ENCODE results near the gene TMEM74B.
A peak's percentile ranks its signal among the peaks of the same experiment; 100 is the strongest.
"Not testable (repeated sequence)": the region's sequence is repeated elsewhere in the genome, so short reads cannot be mapped to it uniquely, and the experiment has no call there.

TMEM74B gene

DNA sequence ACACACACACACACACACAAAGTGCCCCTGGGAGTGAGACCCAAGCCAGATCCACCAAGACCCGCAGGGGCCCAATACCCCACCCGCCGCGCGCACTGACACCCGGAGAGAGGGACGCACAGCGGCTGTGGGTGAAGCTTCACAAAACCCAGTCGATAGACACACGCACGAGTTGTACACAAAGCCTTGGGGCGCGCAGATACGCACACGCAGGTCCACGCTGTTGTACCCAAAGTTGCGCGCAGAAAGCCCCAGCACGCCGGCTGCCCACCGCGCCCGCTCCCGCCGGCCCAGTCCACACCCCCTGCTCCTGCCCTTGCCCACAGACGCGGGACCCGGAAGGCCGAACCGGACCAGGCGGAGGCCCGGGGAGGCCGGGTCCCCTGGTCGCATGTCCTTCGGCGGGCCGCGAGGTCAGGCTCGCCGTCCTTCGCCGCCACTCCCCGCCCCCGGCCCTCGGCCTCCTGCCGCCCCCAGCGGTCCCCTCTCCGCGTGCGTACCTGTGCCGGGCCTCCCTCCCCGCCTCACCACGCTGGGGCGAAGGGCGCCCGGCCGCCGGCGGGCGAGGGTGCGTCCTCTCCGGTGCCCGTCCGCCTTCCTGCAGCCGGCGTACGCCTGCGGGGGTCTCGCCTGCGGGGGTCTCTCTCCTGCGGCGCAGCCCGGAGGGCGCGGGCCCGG, at the start of gene TMEM74B:
Gene TMEM74B, minus strand, starts transcription at position 344 of the 678 bp plus-strand sequence. CDS start 1,180 bp downstream, outside the sequence.
- DNase-seq (ENCODE audit: low read depth): no peak

DNA sequence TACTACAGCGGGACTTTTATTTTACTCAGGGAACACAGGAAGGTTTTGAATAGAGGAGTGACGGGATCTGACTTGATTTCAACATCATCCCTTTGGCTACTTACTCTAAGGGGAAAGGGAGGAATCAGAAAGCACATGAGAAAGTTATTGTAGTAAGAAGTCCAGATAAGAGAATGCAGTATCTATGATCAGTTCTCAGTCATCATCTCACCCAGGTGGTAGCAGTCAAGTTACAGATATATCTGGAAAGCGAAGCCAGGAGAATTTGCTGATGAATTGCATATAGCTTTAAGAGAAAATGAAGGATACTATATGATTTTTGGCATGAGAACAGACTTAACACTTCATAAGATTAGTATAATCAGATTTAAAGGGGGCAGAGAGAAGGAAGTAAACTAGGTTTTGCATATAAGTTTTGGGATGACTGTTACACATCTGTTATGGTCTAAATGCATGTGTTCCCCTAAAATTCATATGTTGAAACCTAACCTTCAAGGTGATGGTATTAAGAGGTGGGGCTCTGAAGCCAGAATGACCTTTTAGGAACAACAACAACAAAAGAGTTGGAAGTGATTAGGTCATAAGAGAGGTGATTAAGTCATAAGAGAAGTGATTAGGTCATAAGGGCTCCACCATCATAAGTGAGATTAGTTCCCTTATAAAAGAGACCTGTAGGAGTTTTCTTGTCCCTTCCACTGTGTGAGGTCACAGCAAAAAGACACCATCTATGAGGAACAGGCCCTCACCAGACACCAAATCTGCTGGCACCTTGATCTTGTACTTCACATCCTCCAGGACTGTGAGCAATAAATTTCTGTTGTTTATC, 47.7 kb upstream of the TMEM74B start:
- DNase-seq (ENCODE audit: low read depth): no peak

DNA sequence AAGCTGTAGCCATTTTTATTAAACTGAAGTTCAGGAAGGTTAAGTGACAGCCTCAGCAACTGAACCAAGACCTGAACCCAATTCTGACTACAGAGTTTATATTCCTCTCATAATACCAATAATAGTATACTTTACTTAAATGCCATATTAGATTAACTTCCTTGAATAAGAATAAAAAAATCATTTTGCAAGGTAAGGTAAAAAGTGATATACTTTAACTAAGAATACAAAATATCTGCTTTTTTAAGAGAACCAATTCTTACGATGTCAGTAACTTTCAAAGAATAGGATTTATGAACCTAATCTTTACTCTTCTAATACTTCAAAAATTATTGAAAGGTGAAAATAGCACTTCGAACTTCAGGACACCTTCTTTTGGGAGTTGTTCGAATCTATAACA, 44.8 kb upstream of the TMEM74B start:
- DNase-seq (ENCODE audit: low read depth): no peak

DNA sequence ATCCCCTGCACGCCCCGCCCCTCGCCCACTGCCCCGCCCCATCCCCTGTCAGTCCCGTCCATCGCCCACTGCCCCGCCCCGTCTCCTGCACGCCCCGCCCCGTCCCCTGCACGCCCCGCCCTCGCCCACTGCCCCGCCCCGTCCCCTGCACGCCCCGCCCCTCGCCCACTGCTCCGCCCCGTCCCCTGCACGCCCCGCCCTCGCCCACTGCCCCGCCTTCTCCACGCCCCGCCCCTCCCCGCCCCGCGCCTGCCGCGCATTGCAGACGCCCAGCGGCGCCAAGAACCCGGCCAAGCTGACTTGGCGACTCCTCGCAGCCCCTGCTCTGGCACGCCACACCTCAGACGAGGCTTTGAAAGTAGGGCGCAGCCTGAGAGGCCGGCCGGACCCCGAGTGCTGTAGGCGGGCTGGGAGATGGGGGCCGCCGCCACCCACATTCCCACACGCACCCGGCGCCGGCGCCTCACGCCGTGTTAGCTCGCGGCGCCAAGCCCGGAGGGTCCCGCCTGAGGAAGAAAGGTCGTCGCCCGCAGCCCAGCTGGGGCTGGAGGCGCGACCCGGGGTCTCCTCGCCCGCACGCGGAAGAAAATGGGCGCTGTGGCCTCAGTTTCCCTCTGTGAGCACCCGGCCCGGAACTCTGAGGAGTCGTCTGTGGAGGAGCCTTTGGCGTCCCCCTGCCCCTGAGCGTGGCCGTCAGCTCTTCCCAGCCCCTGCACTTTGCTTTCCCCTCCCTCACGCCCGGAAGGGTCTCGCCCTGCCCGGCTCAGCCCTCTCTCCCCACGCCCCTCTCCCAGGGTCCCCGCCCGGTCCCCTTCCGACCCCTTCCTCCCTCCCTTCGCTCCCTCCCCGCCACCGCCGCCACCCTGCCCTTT, 41.2 kb upstream of the TMEM74B start, which contains the start of gene RAD21L1:
Gene RAD21L1, plus strand, starts transcription at position 262 of the 872 bp plus-strand sequence. CDS start 2,410 bp downstream, outside the sequence.
- DNase-seq (ENCODE audit: low read depth): peak; percentile 66

DNA sequence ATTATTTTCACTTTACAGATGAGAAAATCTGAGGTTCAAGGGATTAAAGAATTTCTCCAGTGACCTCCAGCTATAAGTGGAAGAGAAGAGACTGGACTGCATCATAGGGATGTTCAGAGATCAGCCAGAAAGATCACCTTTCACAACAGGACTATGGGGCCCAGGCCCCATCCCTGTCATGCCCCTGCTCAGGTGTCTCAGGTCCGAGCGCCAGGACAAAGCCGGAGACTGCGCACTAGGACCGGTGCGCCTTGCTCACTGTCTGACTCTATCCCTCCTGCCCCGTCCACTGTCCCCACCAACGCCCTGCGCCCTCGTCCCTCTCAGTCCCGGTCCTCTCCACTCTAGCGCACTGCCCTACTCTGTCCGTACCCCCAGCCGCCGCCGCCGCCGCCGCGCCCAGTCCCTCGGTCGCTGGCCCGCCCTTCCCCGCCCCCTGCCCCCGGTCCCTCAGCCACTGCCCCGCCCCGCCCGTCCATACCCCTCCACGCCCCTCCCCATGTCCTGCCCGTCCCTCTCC, 40.5 kb upstream of the TMEM74B start:
- DNase-seq (ENCODE audit: low read depth): no peak

DNA sequence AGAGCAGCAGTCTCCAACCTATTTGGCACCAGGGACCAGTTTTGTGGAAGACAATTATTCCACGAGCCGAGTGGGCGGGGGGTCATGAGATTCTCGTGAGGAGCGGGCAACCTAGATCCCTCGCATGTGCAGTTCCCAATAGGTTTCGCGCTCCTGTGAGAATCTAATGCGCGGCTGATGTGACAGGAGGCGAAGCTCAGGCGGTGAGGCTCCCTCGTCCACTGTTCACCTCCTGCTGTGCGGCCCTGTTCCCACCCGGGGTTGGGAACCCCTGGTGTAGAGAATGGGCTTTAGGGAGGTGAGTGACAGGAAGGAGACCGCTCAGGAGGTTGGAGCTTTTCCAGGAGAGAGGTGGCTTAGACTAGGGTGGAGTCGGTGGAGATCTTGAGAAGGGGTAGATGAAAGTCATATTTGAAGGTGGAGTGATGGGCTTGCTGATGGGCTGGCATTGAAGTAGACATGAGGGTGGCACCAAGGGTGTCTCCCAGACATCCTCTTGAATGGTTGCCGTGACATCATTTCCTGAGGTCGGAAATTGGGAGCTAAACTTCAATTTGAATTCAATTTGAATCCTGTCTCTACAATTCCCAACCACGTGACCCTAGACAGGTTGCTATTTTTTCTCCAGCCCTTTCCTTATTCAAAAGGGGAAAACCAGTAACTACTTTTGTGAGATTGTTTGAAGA, 39.6 kb upstream of the TMEM74B start:
- DNase-seq (ENCODE audit: low read depth): no peak

DNA sequence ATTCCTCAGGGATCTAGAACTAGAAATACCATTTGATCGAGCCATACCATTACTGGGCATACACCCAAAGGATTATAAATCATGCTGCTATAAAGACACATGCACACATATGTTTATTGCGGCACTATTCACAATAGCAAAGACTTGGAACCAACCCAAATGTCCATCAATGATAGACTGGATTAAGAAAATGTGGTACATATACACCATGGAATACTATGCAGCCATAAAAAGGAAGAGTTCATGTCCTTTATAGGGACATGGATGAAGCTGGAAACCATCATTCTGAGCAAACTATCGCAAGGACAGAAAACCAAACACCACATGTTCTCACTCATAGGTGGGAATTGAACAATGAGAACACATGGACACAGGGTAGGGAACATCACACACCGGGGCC, 38.0 kb upstream of the TMEM74B start:
- not testable (repeated sequence) for DNase-seq (ENCODE audit: low read depth)

DNA sequence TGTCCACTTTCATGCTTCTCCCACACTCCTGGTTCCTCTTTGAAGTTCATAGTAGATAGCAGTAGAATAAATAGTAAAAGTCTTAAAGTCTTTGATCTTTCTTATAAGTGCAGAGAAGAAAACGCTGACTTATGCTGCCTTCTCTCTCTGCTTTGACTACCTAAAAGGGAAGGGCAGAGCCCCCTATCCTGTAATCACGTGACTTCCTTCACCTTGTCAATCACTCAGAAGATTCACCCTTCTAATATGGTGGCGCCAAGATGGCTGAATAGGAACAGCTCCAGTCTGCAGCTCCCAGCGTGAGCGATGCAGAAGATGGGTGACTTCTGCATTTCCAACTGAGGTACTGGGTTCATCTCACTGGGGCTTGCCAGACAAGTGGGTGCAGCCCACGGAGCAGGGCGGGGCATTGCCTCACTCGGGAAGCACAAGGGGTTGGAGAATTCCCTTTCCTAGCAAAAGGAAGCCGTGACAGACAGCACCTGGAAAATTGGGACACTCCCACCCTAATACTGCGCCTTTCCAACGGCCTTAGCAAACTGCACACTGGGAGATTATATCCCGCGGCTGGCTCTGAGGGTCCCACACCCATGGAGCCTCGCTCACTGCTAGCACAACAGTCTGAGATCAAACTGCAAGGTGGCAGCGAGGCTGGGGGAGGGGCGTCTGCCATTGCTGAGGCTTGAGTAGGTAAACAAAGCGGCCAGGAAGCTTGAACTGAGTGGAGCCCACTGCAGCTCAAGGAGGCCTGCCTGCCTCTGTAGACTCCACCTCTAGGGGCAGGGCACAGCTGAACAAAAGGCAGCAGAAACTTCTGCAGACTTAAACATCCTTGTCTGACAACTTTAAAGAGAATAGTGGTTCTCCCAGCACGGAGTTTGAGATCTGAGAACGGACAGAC, 32.0 kb upstream of the TMEM74B start:
- DNase-seq (ENCODE audit: low read depth): not testable (repeated sequence)

GRCh38 chr20:1215386-1216170, 30.8 kb upstream of the TMEM74B start:
- DNase-seq (ENCODE audit: low read depth): no peak

GRCh38 chr20:1214838-1215261, 30.1 kb upstream of the TMEM74B start:
- no peak for DNase-seq (ENCODE audit: low read depth)

- DNase-seq (ENCODE audit: low read depth): peak; percentile 57
These were observed 28.0 kb upstream of the TMEM74B start for GRCh38 chr20:1212607-1213396.

DNA sequence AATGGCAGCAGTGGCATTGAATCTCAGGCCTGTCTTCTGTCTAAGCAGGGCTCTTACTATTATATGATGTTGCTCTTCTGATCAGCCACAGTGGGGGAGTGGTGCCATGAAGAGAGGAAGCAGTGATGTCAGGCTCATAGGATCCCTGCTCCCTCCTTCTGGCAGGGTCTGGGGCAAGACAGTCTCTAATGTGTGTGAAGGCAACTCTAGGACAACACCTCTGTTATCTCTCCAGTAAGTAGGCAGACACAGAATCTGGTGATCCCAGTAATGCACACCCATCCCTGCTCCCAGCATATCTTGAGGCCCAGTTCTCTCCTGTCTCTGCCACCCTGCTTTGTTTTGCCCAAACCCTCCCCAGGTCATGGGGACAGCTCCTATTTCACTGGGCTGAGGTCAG, 27.2 kb upstream of the TMEM74B start:
- DNase-seq (ENCODE audit: low read depth): no peak

DNA sequence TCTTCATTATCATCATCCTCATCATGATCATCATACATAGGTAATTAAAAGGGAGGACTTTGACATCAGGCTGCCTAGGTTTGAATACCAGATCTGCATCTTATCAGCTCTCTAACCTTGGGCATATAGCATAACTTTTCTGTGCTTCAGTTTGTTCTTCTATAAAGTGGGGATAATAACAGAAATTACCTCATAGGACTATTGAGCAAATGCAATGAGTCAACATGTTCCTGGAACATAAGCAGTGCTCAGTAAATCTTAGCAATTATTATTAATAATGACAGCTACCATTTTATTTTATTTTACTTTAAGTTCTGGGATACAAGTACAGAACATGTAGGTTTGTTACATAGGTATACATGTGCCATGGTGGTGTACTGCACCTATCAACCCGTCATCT, 25.7 kb upstream of the TMEM74B start:
- DNase-seq (ENCODE audit: low read depth): no peak

DNA sequence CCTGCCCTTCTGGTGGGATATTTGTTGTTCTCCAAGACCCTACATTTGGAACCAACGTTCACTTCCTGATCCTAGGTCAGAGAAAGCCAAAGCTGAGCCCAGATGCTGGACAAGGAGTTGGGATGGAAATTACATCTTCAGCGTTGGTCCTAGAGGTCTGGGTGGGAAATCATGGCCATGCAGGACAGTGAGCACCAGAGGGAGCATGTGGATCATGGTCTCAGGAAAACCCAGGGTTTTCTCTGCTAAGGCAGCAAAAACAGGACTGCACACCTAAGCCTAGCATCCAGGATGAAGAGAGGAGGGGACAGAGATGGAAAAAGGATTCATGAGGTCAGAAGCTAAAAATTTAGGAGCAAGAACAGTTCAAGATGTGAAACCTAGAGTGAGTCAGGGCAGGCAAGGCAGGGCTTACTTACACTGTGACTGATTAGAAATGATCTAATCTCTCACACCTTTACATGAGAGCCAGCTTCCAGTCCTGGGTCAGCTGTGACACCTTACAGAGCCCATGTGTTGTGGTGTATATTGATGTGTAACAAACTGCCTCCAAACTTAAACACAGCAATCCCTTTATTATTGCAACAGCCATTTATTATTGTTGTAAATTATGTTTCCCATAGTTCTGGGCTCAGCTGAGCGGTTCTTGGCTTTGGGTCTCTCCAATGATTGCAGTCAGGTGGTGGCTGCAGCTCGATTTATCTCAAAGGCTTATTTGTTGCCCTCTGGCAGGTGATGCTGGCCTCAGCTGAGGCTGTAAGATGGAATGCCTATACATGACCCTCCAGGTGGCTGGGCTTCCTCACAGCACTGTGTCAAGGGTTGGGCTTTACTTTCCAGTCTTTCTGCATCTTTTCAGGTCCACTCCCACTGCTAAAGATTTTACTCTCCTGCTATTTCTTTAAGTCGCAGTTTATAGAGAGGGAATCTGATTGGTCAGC, 24.9 kb upstream of the TMEM74B start:
- DNase-seq (ENCODE audit: low read depth): no peak

DNA sequence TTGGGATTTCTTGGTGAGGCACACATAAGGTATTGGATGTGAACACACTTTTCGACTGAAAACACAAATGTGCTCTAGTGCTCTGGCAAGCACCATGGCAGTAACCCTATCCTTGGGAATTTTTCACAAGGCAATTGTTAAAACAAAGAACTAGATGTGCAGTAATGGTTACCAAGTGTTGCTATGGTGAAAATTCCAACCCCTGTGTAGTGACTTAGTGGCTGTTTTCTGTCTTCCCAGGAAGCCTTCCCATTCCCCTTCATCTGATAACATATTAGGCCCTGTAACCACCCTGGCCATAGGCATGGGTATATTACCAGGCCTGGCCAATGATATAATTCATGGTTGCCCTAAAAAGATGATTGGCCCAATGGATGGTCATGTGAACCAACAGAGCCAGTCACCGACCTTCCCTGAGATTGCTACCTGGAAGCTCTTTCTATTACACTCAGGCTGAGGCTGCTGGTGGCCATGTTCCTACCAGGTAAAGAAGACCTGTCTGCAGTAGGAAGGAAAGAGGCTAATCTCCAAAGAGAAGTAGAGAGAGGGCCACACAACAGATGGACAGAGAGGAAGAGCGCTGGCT, 22.6 kb upstream of the TMEM74B start:
- DNase-seq (ENCODE audit: low read depth): no peak

DNA sequence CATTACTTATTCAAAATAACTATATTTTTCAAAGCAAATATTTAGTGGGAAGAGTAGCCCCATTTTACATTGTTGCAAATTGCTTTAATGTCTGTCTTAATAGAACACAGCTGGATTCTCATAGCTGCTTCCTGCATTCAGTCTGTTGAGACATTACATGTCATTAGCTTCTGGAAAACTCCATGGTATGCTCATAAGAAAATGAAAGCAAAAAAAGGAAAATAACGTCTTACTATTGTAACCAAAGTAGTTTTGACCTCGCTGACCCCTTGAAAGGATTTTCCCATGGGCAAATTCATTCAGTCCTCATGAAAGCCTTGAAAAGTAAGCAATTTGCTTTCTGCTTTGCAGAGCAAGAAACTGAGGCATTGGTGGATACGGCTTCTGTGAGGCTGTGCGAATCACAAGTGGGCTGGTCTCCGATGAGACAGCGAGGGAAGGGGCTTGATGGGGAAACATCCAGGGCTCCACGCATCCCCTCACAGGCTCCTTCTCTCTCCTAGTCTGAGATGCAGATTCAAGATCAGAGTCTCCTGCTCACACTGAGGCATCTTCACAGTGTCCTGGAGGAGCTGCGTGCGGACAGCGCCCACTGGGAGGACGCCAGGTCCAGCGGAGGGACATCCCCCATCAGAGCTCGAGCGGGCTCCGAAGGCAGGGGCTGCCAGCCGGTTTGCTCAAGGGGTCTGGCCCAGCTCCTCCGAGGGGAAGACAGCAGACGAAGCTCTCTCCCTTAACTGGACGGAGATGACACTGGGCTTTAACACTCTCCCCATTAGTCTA, 21.8 kb upstream of the TMEM74B start:
- no peak for DNase-seq (ENCODE audit: low read depth)
